GM12878 (cell line): ENCODE measurements around the gene KIF6. TPM values are rescaled to one million over a fixed set of nuclear protein-coding genes. Genes with fewer than 3 reads are reported as not detected.

Experiments
- ATAC-seq: fragments of 200-7000 bp; cut with Tn5 transposase; 3 replicates; pipeline ENCODE4 v1.9.1; 2020; ENCODE audit warnings: mild to moderate bottlenecking, moderate library complexity
- BruUV-seq: library from RNA; stranded (reverse); fragments of 400-500 nt; replicated peaks from 2 replicates; lab custom pipeline; 2021; lab: Mats Ljungman, UMichigan
- CTCF ChIA-PET: fragments of 300-600 bp; sonication (Branson Sonifier 250); formaldehyde crosslinking; extraction: SDS; loops from one replicate; lab custom pipeline; 2021; ENCODE audit warnings: inconsistent platforms; lab: Yijun Ruan, JAX
- POLR2A ChIA-PET: fragments of 350-600 bp; formaldehyde crosslinking; extraction: SDS; loops from one replicate; lab custom pipeline; 2021; ENCODE audit warnings: inconsistent platforms; lab: Charles Lee
- RAD21 ChIA-PET: fragments of 300-600 bp; sonication (Branson Sonifier 250); formaldehyde crosslinking; loops from one replicate; lab custom pipeline; 2023; ENCODE audit warnings: antibody characterized with exemption; ENCODE audit not compliant: unreplicated experiment; lab: Charles Lee
- SMC1A ChIA-PET: fragments of 300-600 bp; sonication (Branson Sonifier 250); formaldehyde crosslinking; loops from one replicate; lab custom pipeline; 2023; ENCODE audit not compliant: unreplicated experiment, uncharacterized antibody; lab: Charles Lee
- DNase-seq: peaks from one replicate; pipeline ENCODE4 v3.0.0-alpha.2; 2011; ENCODE audit warnings: low read depth, low spot score
- FAIRE-seq: peaks from 3 replicates; lab custom pipeline; 2011; peaks lifted over from hg19 to GRCh38; lab: Jason Lieb, UNC
- H2AFZ ChIP-seq: 2 replicates; pipeline ENCODE4 v1.6.0; 2011; ENCODE audit warnings: low read depth, low read length, control low read depth; ENCODE audit not compliant: control insufficient read depth
- H3K27ac ChIP-seq: 2 replicates; pipeline ENCODE4 v1.5.1; 2011; ENCODE audit warnings: control low read depth; ENCODE audit not compliant: control insufficient read depth, insufficient read depth
- H3K27me3 ChIP-seq, 2 experiments: replicated peaks in 1 of 2; 2 replicates each; pipeline versions ENCODE4 v1.6.0 to v1.6.1; 2011; ENCODE audit warnings: low read length in 1 of 2; ENCODE audit not compliant: control insufficient read depth in 2 of 2, insufficient read depth in 2 of 2
- H3K36me3 ChIP-seq, 2 experiments: 2 replicates each; pipeline ENCODE4 v1.5.1; 2011; ENCODE audit warnings: low read length in 1 of 2; ENCODE audit not compliant: control insufficient read depth in 2 of 2, insufficient read depth in 2 of 2
- H3K4me1 ChIP-seq: 2 replicates; pipeline ENCODE4 v1.6.1; 2011; ENCODE audit warnings: mild to moderate bottlenecking, low read length, moderate library complexity, mixed read lengths; ENCODE audit not compliant: control insufficient read depth, insufficient read depth
- H3K4me2 ChIP-seq: 2 replicates; pipeline ENCODE4 v1.6.0; 2011; ENCODE audit warnings: control low read depth; ENCODE audit not compliant: control insufficient read depth, insufficient read depth
- H3K4me3 ChIP-seq: fragments of 200-600 bp; sonication (generic); 2 replicates; pipeline ENCODE4 v1.5.1; 2016
- H3K79me2 ChIP-seq: 2 replicates; pipeline ENCODE4 v1.6.0; 2011; ENCODE audit warnings: low read length; ENCODE audit not compliant: control insufficient read depth, insufficient read depth
- H3K9ac ChIP-seq: 2 replicates; pipeline ENCODE4 v1.8.0; 2011; ENCODE audit warnings: low read length, control low read depth, mixed read lengths; ENCODE audit not compliant: control insufficient read depth, insufficient read depth
- H3K9me3 ChIP-seq: replicated peaks from 3 replicates; pipeline ENCODE4 v1.5.1; 2011; ENCODE audit warnings: mild to moderate bottlenecking, low read length; ENCODE audit not compliant: control insufficient read depth, insufficient read depth
- H4K20me1 ChIP-seq: 2 replicates; pipeline ENCODE4 v1.6.0; 2011; ENCODE audit not compliant: control insufficient read depth, insufficient read depth
- ATF3 ChIP-seq: IDR thresholded peaks from 2 replicates; pipeline ENCODE4 v1.6.1; 2011; ENCODE audit warnings: low read depth, mild to moderate bottlenecking, low read length, moderate library complexity, borderline replicate concordance; ENCODE audit errors: extremely low read depth
- MYB ChIP-seq: fragments of 150-350 bp; IDR thresholded peaks from 2 replicates; pipeline ENCODE4 v1.6.1; 2014; ENCODE audit warnings: mild to moderate bottlenecking, low read depth, low read length, borderline replicate concordance
- NKRF ChIP-seq: fragments of 450-650 bp; conservative IDR thresholded peaks from 2 replicates; pipeline ENCODE4 v1.6.1; 2017; ENCODE audit warnings: mild to moderate bottlenecking, moderate library complexity
- RCOR1 ChIP-seq: conservative IDR thresholded peaks from 2 replicates; pipeline ENCODE4 v1.6.1; 2012; ENCODE audit warnings: low read depth, low read length, improper control_type of control experiment
- SIX5 ChIP-seq: IDR thresholded peaks from 2 replicates; pipeline ENCODE4 v1.6.1; 2011; ENCODE audit warnings: mild to moderate bottlenecking, low read depth, low read length, moderate library complexity; ENCODE audit not compliant: severe bottlenecking
- SMAD5 ChIP-seq: IDR thresholded peaks from 2 replicates; pipeline ENCODE4 v1.6.1; 2016; ENCODE audit warnings: antibody characterized with exemption, low read depth
- in situ Hi-C: fragments of 300-500 bp; cut with MboI; formaldehyde crosslinking; loops from 9 replicates; pipeline ENCODE4 v1.14.3; 2018; ENCODE audit warnings: mixed read lengths
- intact Hi-C: fragments of 100-400 bp; cut with micrococcal nuclease; formaldehyde crosslinking; loops from one replicate; pipeline ENCODE4 v1.14.2; 2022; ENCODE audit not compliant: unreplicated experiment
- polyA plus RNA-seq, 11 experiments: library from polyadenylated mRNA; depleted of rRNA in 4 of 11; unstranded in 6 of 11; stranded (reverse) in 5 of 11; fragments of >200 nt; fragmentation: Nextera tagmentation in 4 of 11; fragmentation: Illumina TruSeq in 1 of 11; extraction: Ambion mirVana in 4 of 11; extraction: Trizol in 1 of 11; gene quantifications; 1 replicate in 1 of 11; 2 replicates in 10 of 11; pipeline versions ENCODE4 v1.2.1 to v1.2.3, GENCODE V29; 2011 to 2016; ENCODE audit warnings: inconsistent platforms in 2 of 11, missing spikeins in 2 of 11, low read depth in 1 of 11
- total RNA-seq, 4 experiments: library from RNA; depleted of rRNA in 3 of 4; stranded (reverse); fragments of >200 nt in 3 of 4; fragmentation: Illumina TruSeq in 1 of 4; extraction: Trizol in 1 of 4; gene quantifications; 2 replicates each; pipeline versions ENCODE4 v1.2.1 to v1.2.3, GENCODE V29; 2013 to 2021

KIF6 gene
- total and polyA plus RNA-seq, 10 of the 15 experiments (the other 5 are each of a cell fraction or from before 2014, with no cell fraction given): 0.09 to 1.0 (median 0.28) TPM

- no peak for TF ChIP-seq NKRF
- TF ChIP-seq SIX5: no peak
- no peak for TF ChIP-seq MYB
- TF ChIP-seq RCOR1: no peak
- no peak for TF ChIP-seq SMAD5
Observed at GRCh38 chr6:39493777-39494176, 231.4 kb downstream of the KIF6 start (continued).

GRCh38 chr6:39493174-39493573 is 232.0 kb downstream of the KIF6 start:
- no peaks in the 10 kb centered on the region for H4K20me1 ChIP-seq
- FAIRE-seq (no peak), DNase-seq (no peak), ATAC-seq (no peak)
- in situ Hi-C loops (no loop called here), intact Hi-C loops (no loop called here)
- CTCF ChIA-PET: no interaction called here
- no peaks in the 10 kb centered on the region for H3K4me1 ChIP-seq
- no peak overlapping the region for H3K27ac ChIP-seq
- no peak overlapping the region for H3K4me3 ChIP-seq
- H3K9me3 ChIP-seq: no peaks in the 10 kb centered on the region
- H3K4me2 ChIP-seq: no peak overlapping the region
- no peak for TF ChIP-seq ATF3
- TF ChIP-seq, all 136 proteins: peak for 0
- SMC1A ChIA-PET: interaction anchor here (1.1 to 1.2 kb wide), 2 partner anchors 9 to 210 kb away, joined by 3 to 4 read pairs; no protein-coding TSS in a partner anchor
- POLR2A ChIA-PET: no interaction called here
- Histone ChIP-seq H3K9ac (no peak overlapping the region), H3K36me3 (no peaks in the 10 kb centered on the region), H3K79me2 (no peaks in the 10 kb centered on the region), H2AFZ (no peak overlapping the region), H3K27me3 (no peaks in the 10 kb centered on the region; a peak in 1 of 4 replicates)
- no TSS peak for BruUV-seq
- RAD21 ChIA-PET: interaction anchor here (1.0 to 1.1 kb wide), 2 partner anchors 20 to 41 kb away, joined by 3 to 4 read pairs; no protein-coding TSS in a partner anchor
